HCT116 (cell line): ENCODE results near the gene CRK.
"Not testable (repeated sequence)": the region's sequence is repeated elsewhere in the genome, so short reads cannot be mapped to it uniquely, and the experiment has no call there.

Source experiments
- ATF3 ChIP-seq: IDR thresholded peaks from 2 replicates; pipeline ENCODE4 v1.6.1; 2012
- CBX3 ChIP-seq: IDR thresholded peaks from 2 replicates; pipeline ENCODE4 v1.6.1; 2012; ENCODE audit warnings: low read depth
- CTCF ChIP-seq, 3 experiments: fragments of 200-600 bp in 1 of 3; sonication (generic) in 1 of 3; IDR thresholded peaks in 2 of 3; conservative IDR thresholded peaks in 1 of 3; 2 replicates each; pipeline ENCODE4 v1.5.1; 2012 to 2017; ENCODE audit warnings: low read depth in 2 of 3, low read length in 2 of 3, antibody characterized with exemption in 1 of 3, borderline replicate concordance in 1 of 3, control low read depth in 1 of 3, mild to moderate bottlenecking in 1 of 3, mixed read lengths in 1 of 3, mixed run types in 1 of 3, moderate library complexity in 1 of 3; ENCODE audit not compliant: insufficient read depth in 1 of 3
- EGR1 ChIP-seq: IDR thresholded peaks from 2 replicates; pipeline ENCODE4 v1.6.1; 2012; ENCODE audit warnings: low read depth
- EZH2 ChIP-seq: fragments of 200-600 bp; sonication (generic); IDR thresholded peaks from 2 replicates; pipeline ENCODE4 v1.6.1; 2017; ENCODE audit warnings: antibody characterized with exemption, mixed run types
- EZH2phosphoT487 ChIP-seq: fragments of 200-600 bp; IDR thresholded peaks from 2 replicates; pipeline ENCODE4 v1.6.1; 2018; ENCODE audit warnings: antibody characterized with exemption, borderline replicate concordance
- POLR2A ChIP-seq: IDR thresholded peaks from 2 replicates; pipeline ENCODE4 v1.7.0; 2011; ENCODE audit warnings: borderline replicate concordance; ENCODE audit not compliant: insufficient read depth, insufficient read length; ENCODE audit errors: extremely low read depth
- POLR2AphosphoS5 ChIP-seq: IDR thresholded peaks from 2 replicates; pipeline ENCODE4 v1.6.1; 2011; ENCODE audit warnings: mild to moderate bottlenecking, low read depth, low read length, moderate library complexity
- REST ChIP-seq: IDR thresholded peaks from 2 replicates; pipeline ENCODE4 v1.6.1; 2012; ENCODE audit warnings: low read depth
- SP1 ChIP-seq: IDR thresholded peaks from 2 replicates; pipeline ENCODE4 v1.6.1; 2012; ENCODE audit warnings: low read depth
- YY1 ChIP-seq: IDR thresholded peaks from 2 replicates; pipeline ENCODE4 v1.6.1; 2011; ENCODE audit warnings: low read length, low read depth, moderate library complexity, mild to moderate bottlenecking; ENCODE audit not compliant: insufficient replicate concordance; ENCODE audit errors: extremely low read depth
- ZFX ChIP-seq: fragments of 450-650 bp; IDR thresholded peaks from 2 replicates; pipeline ENCODE4 v1.6.1; 2017
- ZNF274 ChIP-seq: fragments of 200-500 bp; sonication (Bioruptor generic); IDR thresholded peaks from 2 replicates; pipeline ENCODE4 v1.6.1; 2014; ENCODE audit warnings: mild to moderate bottlenecking, low read depth, low read length, inconsistent platforms

GRCh38 chr17:1395876-1396665 lies 60.0 kb downstream of the CRK start:
- TF ChIP-seq EGR1; REST; CTCF (IDR thresholded peaks at IDR 0.05 in 2 of 3, conservative IDR thresholded peaks at IDR 0.05 in 1 of 3; ENCODE audit: borderline replicate concordance in 1 of 3, insufficient read depth in 1 of 3, low read depth in 2 of 3, low read length in 2 of 3); SP1; EZH2phosphoT487; ZNF274; POLR2AphosphoS5; EZH2; POLR2A; ZFX; YY1; ATF3; CBX3: not testable (repeated sequence)
